HG03095 (cell line): ENCODE data around the gene DPP7.

Experiments
- ATAC-seq: cut with Tn5 transposase; IDR thresholded peaks from one replicate; pipeline ENCODE4 v1.9.1; 2021; ENCODE audit warnings: moderate library complexity; ENCODE audit not compliant: unreplicated experiment

Gene DPP7

DNA sequence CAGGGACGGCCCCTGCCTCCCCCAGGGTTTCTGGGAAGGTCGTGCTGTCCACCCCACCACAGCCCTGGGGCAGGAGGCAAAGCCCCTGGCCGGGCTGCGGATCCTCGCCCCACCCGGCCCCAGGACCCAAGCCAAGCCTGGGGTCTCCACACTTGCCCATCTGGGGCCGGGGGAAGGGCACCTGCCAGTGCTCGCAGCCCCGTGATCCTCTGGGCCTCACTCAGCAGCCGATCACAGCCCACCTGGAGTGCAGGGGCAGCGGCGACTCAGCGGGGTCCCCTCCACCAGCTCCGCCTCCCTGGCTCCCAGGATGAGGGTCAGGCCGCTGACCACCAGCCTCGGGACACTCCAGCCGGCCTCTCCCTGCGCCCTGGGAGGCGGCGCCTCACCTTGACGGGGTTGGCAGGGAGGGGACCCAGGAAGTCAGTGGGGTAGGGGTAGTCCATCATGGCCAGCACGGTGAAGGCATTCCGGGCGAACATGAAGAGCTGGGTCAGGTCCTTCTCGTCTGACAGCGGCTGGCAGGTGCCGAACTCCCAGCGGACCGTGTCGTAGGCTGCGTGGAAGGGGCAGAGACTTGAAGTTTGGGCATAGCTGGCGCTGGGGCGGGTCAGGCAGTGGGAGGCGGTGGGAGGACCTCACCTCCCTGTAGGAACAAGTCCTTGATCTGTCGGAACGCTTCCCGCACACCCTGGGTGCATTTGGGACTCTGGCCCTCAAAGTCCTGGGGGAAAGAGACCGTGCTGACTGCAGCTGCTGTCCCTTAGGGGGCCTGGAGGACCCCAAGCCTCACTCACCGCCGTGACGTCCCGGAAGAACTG, 1.8 kb downstream of the DPP7 start:
- no peak for ATAC-seq

DNA sequence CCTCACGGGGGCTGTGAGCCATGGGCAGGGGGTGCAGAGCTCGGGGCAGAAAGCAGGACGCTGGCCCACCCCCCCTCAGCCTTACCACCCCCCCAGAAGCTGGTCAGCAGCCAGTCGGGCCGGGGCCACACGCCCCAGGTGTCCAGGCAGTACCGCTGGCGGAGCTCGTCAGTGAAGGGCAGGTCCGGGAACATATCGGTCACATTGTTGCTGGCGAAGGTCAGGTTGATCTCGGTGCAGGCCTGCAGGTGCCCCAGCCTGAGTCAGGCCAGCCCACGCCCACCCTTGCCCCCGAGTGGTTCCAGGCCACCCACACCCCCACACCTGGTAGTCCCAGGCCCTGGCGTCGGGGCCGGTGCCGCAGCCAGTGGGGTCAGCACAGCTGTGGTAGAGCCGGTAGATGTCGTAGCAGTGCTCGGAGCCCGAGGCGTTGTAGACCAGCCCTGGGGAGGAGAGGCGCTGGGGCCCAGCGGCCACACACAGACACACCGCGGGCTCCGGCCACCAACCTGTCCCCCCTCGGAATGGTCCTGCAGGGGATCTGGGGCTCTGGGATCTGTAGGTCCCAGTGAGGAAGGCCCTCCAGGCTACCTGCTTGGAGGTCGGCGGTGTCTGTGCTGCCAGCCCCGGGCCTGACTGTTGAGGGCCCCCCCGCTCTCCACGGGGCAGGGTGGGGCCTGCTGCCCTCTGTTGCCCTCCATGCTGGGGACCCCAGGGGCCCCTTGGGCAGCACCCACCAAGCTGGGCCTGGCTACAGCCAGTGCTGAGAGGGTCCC, 2.6 kb downstream of the DPP7 start:
- ATAC-seq, result no peak

DNA sequence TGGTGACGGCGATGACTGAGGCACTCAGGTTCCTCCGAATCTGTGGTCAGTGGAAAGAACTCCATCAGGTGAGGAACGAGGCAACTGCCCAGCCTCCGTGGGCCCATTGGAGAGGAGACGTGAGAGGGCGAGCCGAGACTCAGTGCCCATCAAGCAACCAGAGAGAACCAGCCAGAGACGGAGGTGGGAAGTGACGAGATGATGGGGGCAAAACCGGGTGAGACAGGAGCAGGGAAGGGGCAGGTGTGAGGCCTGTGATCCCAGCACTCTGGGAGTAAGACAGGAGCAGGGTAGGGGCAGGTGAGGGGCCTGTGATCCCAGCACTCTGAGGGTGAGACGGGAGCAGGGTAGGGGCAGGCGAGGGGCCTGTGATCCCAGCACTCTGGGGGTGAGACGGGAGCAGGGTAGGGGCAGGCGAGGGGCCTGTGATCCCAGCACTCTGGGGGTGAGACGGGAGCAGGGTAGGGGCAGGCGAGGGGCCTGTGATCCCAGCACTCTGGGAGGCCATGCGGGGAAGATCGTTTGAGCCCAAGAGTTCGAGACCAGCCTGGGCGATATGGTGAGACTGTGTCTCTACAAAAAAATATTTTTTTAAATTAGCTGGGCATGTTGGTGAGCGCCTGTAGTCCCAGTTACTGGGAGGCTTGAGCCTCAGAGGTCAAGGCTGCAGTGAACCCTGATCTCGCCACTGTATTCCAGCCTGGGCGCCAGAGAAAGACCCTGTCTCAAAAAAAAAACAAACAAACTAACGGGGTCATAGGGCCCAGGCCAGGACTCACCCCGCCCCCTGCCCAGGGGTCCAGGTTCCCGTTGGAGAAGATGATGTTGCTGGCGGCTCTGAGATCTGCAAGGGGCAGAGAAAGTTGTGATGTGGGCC, 3.4 kb downstream of the DPP7 start:
- ATAC-seq, result no peak

GRCh38 chr9:137110147-137110910, 4.2 kb downstream of the DPP7 start:
- no peak for ATAC-seq

DNA sequence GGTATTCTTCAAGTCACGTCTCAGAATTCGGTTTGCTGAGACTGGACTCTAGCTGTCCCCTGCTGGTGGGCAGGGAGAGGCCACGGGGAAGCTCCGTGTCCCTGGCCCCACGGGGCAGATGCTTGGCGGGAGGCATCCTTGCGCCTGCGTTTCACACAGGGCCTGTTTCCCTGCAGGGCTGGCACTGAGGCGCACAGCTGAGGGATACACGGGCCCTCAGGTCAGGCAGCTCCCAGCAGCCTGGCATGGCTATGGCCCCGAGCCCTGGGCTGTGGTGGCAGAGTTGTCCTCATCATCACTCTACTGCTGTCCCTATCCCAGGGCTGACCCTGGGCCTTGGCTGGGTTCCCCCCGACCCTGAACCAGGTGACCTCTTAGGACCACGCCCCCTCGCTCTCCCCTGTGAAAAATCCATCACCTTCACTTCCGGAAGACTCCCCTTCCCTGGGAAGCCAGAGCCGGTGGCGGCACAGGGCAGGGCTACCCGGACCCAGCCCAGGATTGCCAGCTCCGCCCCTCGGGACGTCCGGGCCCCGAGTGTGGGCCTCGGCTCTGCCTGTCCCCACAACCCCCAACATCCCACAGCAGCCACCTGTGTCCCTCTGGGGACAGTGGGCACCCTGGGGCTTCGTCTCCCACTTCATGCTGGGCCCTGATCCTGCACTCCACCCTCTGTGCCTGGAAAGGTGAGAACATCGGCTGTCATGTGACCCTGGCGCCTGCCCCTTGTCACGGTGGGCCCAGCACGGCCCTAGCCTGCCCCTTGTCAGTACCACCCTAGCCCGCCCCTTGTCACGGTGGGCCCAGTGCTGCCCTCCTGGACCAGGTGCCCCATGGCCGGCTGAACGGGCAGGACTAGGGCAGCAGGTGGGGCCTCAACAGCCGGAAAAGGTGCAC, 5.0 kb downstream of the DPP7 start:
- ATAC-seq, result no peak

DNA sequence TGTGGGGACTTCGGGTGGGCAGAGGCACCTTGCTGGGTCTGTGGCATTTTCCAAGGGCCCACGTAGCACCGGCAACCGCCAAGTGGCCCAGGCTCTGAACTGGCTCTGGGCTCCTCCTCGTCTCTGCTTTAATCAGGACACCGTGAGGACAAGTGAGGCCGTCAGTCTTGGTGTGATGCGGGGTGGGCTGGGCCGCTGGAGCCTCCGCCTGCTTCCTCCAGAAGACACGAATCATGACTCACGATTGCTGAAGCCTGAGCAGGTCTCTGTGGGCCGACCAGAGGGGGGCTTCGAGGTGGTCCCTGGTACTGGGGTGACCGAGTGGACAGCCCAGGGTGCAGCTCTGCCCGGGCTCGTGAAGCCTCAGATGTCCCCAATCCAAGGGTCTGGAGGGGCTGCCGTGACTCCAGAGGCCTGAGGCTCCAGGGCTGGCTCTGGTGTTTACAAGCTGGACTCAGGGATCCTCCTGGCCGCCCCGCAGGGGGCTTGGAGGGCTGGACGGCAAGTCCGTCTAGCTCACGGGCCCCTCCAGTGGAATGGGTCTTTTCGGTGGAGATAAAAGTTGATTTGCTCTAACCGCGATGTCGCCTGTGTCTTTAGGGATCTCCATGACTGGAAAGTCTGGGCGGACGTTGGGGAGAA, 5.8 kb downstream of the DPP7 start:
- no peak for ATAC-seq

DNA sequence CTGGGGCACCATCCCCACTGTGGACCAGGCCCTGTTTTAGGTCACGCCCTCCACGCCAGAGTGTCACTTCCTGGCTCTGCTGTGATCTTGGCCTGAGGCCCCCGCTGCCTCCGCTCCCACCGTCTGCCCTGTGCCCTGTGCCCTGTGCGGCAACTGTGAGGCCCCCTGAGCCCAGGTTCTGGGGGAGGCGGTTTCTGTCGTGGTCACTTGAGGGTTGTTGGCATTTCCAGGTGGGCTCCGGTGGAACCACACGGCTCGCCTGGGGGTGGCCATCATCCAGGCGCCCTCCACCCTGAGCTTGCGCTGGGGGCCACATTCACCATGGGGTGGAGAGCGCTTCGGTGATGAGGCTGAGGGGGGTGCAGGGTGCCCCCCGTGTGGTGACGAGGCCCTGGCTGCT, 6.6 kb downstream of the DPP7 start:
- ATAC-seq, result no peak

DNA sequence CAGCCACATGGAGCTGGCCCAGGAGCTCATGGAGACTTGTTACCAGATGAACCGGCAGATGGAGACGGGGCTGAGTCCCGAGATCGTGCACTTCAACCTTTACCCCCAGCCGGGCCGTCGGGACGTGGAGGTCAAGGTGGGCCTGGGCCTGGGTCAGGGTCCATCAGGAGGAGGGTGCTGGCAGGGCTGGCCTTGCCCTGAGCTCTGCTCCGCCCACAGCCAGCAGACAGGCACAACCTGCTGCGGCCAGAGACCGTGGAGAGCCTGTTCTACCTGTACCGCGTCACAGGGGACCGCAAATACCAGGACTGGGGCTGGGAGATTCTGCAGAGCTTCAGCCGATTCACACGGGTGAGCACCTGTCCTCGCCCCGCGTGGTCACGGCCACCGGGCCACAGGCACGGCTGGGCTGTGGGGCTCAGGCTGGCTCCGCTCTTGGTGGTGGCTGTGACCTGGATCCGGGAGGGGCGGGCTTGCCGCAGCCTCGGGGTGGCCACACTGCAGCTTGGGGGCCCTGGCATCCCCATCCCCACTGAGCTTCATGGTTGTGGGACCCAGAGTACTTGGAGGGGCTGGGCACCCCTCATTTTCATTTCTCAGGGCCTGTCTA, 7.1 kb downstream of the DPP7 start:
- no peak for ATAC-seq

DNA sequence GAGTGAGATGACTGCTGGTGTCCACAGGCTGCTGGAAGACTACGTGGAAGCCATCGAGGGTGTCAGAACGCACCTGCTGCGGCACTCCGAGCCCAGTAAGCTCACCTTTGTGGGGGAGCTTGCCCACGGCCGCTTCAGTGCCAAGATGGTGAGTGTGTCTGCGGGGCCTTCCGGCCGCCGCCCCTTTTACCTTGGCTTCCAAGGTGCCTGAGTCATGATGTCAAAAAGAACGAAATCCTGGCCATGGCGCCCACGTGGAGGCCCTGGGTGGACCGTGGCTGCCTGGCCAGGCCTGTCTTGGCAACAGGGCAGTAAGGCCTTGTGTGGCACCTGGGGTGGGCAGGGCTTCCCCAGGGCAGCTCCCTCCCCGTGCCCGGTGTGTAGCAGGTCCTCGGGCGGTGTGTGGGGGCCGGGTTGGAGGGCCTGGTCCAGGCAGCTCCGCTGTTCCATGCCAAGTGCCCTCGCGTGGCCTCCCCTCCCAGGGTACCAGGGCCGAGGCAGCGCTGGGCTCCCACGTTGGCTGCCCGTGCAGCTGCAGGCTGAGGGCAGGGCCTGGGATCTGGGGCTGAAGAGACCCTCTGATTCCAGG, 7.8 kb downstream of the DPP7 start:
- ATAC-seq, result no peak

- no peak for ATAC-seq
Measured at GRCh38 chr9:137105814-137106661, 8.5 kb downstream of the DPP7 start.

- no peak for ATAC-seq
Measured at GRCh38 chr9:137103206-137103999, 11.1 kb downstream of the DPP7 start.

DNA sequence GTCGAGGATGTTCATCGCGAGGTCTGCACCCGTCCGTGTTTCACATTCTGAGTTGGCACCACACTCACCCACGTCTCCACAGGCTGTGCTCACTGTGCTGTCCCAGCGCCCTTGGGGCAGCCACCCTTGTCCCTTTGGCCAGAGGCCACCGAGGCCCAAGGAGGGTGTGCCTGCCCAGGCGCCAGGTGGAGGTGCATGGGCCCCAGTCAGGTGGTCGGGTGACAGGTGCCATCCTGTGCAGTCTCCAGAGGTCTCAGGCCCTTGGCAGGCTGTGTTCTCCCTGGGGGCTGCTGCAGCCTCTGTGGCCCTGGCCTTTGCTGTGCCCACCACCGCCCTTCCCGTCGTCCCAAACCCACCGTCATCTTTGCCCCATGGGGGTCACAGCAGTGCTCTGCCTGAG, 15.3 kb downstream of the DPP7 start:
- no peak for ATAC-seq

DNA sequence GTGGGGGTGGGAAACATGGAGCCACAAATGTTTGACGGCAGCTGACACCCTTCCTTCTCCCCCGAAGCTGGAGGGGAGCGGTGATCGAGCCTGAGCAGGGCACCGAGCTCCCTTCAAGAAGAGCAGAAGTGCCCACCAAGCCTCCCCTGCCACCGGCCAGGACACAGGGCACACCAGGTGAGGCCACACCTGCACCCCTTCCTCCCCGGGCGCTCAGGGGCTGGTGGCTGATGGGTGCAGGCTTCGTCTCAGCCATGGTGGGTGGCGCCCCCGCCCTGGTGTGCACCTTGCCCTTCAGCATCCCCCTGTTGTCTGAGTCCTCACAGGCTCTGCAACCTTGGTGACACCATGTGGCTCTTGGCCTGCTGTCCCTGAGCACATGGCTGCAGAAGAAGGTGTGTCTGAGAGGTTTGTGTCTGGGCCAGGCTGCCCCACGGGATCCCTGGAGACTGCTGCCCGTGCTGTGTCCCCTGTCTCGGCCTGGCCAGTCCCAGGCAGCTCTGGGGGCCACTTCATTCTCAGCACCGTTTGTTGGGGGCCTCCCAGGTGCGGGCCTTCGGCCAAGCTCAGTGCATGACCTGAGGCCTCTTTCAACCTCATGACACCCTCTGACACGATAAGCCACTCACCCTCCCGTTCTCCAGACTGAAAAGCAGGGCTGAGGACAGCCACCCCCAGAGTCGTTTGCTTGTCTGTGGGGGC, 16.6 kb downstream of the DPP7 start:
- no peak for ATAC-seq

GRCh38 chr9:137096785-137097546, 17.6 kb downstream of the DPP7 start:
- no peak for ATAC-seq
